ACHN (cell line): ENCODE measurements around the gene SAMD11.

Experiments used
- DNase-seq: peaks from one replicate; pipeline ENCODE4 v3.0.0-alpha.2; 2015
- in situ Hi-C: cut with HindIII; loops from 2 replicates; pipeline ENCODE4 v1.10.0; 2017; ENCODE audit warnings: low sequenced_read_pairs, low pct_ligation_motif_present, low pct_unique_long_range_greater_than_20kb

The SAMD11 gene

GRCh38 chr1:928825-929661, 5.3 kb downstream of the SAMD11 start:
- in situ Hi-C loops, result no loop called here
- DNase-seq, result no peak

GRCh38 chr1:929712-930632, 6.2 kb downstream of the SAMD11 start:
- no peak for DNase-seq
- in situ Hi-C loops, result no loop called here

GRCh38 chr1:930633-931138, 7.0 kb downstream of the SAMD11 start:
- in situ Hi-C loops, result no loop called here

GRCh38 chr1:931380-932172, 7.9 kb downstream of the SAMD11 start:
- in situ Hi-C loops, result no loop called here
- DNase-seq, result no peak

More at GRCh38 chr1:930633-931138, 7.0 kb downstream of the SAMD11 start:
- no peak for DNase-seq

GRCh38 chr1:932173-932510, 8.4 kb downstream of the SAMD11 start:
- no peak for DNase-seq
- in situ Hi-C loops, result no loop called here

- no peak for DNase-seq
- in situ Hi-C loops, result no loop called here
Measured at GRCh38 chr1:932776-933602, 9.3 kb downstream of the SAMD11 start.

GRCh38 chr1:933603-933940, 9.8 kb downstream of the SAMD11 start:
- in situ Hi-C loops, result no loop called here
- DNase-seq, result no peak

GRCh38 chr1:934991-935750, 11.4 kb downstream of the SAMD11 start:
- in situ Hi-C loops, result no loop called here

GRCh38 chr1:935751-936231, 12.1 kb downstream of the SAMD11 start:
- in situ Hi-C loops, result no loop called here
- DNase-seq, result no peak

More at GRCh38 chr1:934991-935750, 11.4 kb downstream of the SAMD11 start:
- no peak for DNase-seq

GRCh38 chr1:936348-937264, 12.9 kb downstream of the SAMD11 start:
- in situ Hi-C loops, result no loop called here
- no peak for DNase-seq

- no peak for DNase-seq
- in situ Hi-C loops, result no loop called here
Measured at GRCh38 chr1:937521-937920, 13.8 kb downstream of the SAMD11 start.

- in situ Hi-C loops, result no loop called here
- DNase-seq, result peak; percentile 67
Measured at GRCh38 chr1:938088-938683, 14.5 kb downstream of the SAMD11 start.

- in situ Hi-C loops, result no loop called here
- no peak for DNase-seq
Measured at GRCh38 chr1:938711-939489, 15.2 kb downstream of the SAMD11 start.

GRCh38 chr1:939511-940106, 15.9 kb downstream of the SAMD11 start:
- in situ Hi-C loops, result no loop called here

More at GRCh38 chr1:939511-940106, 15.9 kb downstream of the SAMD11 start:
- no peak for DNase-seq
